SU-DHL-6 (cell line): ENCODE measurements around the gene ATP2B1.

Source experiments
- H2AFZ ChIP-seq: fragments of 200-600 bp; sonication (generic); 2 replicates; pipeline ENCODE4 v1.6.1; 2014; ENCODE audit warnings: low read depth, mild to moderate bottlenecking, moderate library complexity, mixed read lengths, antibody characterized with exemption, low read length; ENCODE audit not compliant: severe bottlenecking
- H3F3A ChIP-seq: fragments of 200-600 bp; shearing (Covaris generic); 2 replicates; pipeline ENCODE4 v1.6.0; 2016; ENCODE audit warnings: antibody characterized with exemption, mild to moderate bottlenecking; ENCODE audit not compliant: insufficient read depth
- H3K27ac ChIP-seq: fragments of 200-600 bp; sonication (generic); 2 replicates; pipeline ENCODE4 v1.5.1; 2016; ENCODE audit warnings: low read depth, mild to moderate bottlenecking, low read length, moderate library complexity, mixed read lengths
- H3K27me3 ChIP-seq: fragments of 200-600 bp; sonication (generic), shearing (Covaris generic); 2 replicates; pipeline ENCODE4 v1.6.0; 2014; ENCODE audit warnings: mild to moderate bottlenecking, low read length
- H3K36me3 ChIP-seq: fragments of 200-600 bp; sonication (generic); 2 replicates; pipeline ENCODE4 v1.6.1; 2014; ENCODE audit warnings: mild to moderate bottlenecking, low read length, mixed read lengths
- H3K4me2 ChIP-seq: fragments of 300-600, 200-600 bp; shearing (Covaris generic), sonication (generic); 2 replicates; pipeline ENCODE4 v1.6.0; 2014; ENCODE audit warnings: low read length, low read depth, mild to moderate bottlenecking; ENCODE audit not compliant: poor library complexity, severe bottlenecking
- H3K4me3 ChIP-seq: fragments of 200-600 bp; sonication (generic); 2 replicates; pipeline ENCODE4 v1.5.1; 2014; ENCODE audit warnings: antibody characterized with exemption, low read length, mild to moderate bottlenecking, mixed read lengths; ENCODE audit not compliant: insufficient read depth, poor library complexity, severe bottlenecking
- H3K79me2 ChIP-seq: fragments of 200-600 bp; sonication (generic); 2 replicates; pipeline ENCODE4 v1.6.1; 2014; ENCODE audit warnings: mild to moderate bottlenecking, low read length, moderate library complexity; ENCODE audit not compliant: insufficient read depth
- H3K9ac ChIP-seq: fragments of 200-600 bp; sonication (generic); 2 replicates; pipeline ENCODE4 v1.7.0; 2014; ENCODE audit warnings: mild to moderate bottlenecking, low read length
- H3K9me2 ChIP-seq: fragments of 200-600 bp; sonication (generic); replicated peaks from 2 replicates; pipeline ENCODE4 v1.6.1; 2014; ENCODE audit warnings: low read length; ENCODE audit not compliant: insufficient read depth
- H3K9me3 ChIP-seq: fragments of 200-600 bp; sonication (generic); 2 replicates; pipeline ENCODE4 v1.6.1; 2014; ENCODE audit warnings: low read length, mixed read lengths; ENCODE audit not compliant: insufficient read depth
- H4K20me1 ChIP-seq: fragments of 200-600 bp; sonication (generic); 2 replicates; pipeline ENCODE4 v1.6.1; 2014; ENCODE audit warnings: low read depth, mild to moderate bottlenecking, antibody characterized with exemption, low read length, moderate library complexity, mixed read lengths
- CTCF ChIP-seq: fragments of 200-600 bp; sonication (generic); IDR thresholded peaks from one replicate; pipeline ENCODE4 v1.5.1; 2017; ENCODE audit warnings: antibody characterized with exemption, mild to moderate bottlenecking, low read length, moderate library complexity; ENCODE audit not compliant: insufficient read depth, poor library complexity, severe bottlenecking
- EZH2phosphoT487 ChIP-seq: fragments of 200-600 bp; sonication (generic), shearing (Covaris generic); conservative IDR thresholded peaks from 2 replicates; pipeline ENCODE4 v1.6.1; 2018; ENCODE audit warnings: mild to moderate bottlenecking, antibody characterized with exemption, low read length, moderate library complexity, mixed read lengths

The ATP2B1 gene

GRCh38 chr12:89657066-89657465 lies 51.6 kb downstream of the ATP2B1 start:
- no peak for TF ChIP-seq EZH2phosphoT487
- TF ChIP-seq CTCF = no peak
- Histone ChIP-seq H3K9ac (no peak overlapping the region), H3K36me3 (peaks cover 17% of the 10 kb centered on the region; the same call in 1 of the 2 replicates), H3K27me3 (no peaks in the 10 kb centered on the region), H3K79me2 (peaks cover 96% of the 10 kb centered on the region), H4K20me1 (peaks cover 18% of the 10 kb centered on the region), H3K4me3 (no peak overlapping the region), H3F3A (no peaks in the 10 kb centered on the region; the same call in 1 of the 2 replicates), H3K9me3 (no peaks in the 10 kb centered on the region), H3K4me2 (peak overlapping the region; percentile 6), H2AFZ (no peak overlapping the region), H3K27ac (no peak overlapping the region), H3K9me2 (no peaks in the 10 kb centered on the region)

DNA sequence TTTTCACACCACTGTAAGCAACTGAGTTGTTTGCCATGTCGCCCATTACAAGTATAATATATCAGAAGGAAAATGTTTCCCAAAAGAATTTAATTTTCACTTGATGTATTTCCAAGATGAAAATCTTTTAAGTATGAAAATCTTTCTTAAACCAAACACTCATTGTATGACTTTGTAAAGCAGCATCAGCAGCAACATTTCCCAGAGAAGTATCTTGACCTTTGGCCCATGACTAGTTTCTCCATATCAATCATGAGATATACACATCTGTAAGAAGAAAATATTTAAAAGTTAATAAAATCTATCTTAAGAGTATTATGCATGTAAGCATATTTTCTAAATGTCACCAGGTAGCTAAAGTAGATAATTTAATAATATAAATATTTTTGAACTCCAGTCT lies 52.8 kb downstream of the ATP2B1 start:
- Histone ChIP-seq H3F3A (no peaks in the 10 kb centered on the region), H3K36me3 (peaks cover 23% of the 10 kb centered on the region; the same call in 1 of the 2 replicates), H3K9me2 (no peaks in the 10 kb centered on the region), H3K9ac (no peak overlapping the region), H3K79me2 (peaks cover 94% of the 10 kb centered on the region), H3K27me3 (no peaks in the 10 kb centered on the region), H4K20me1 (peaks cover 8% of the 10 kb centered on the region; the same call in 1 of the 2 replicates), H2AFZ (no peak overlapping the region), H3K9me3 (no peaks in the 10 kb centered on the region), H3K4me3 (no peak overlapping the region), H3K4me2 (no peak overlapping the region), H3K27ac (no peak overlapping the region)
- no peak for TF ChIP-seq CTCF
- no peak for TF ChIP-seq EZH2phosphoT487

- Histone ChIP-seq H3F3A (no peaks in the 10 kb centered on the region), H2AFZ (no peak overlapping the region), H3K9me3 (no peaks in the 10 kb centered on the region), H3K36me3 (peaks cover 23% of the 10 kb centered on the region; the same call in 1 of the 2 replicates), H3K4me3 (no peak overlapping the region), H3K9ac (no peak overlapping the region), H3K79me2 (peaks cover 92% of the 10 kb centered on the region), H3K27ac (no peak overlapping the region), H4K20me1 (no peaks in the 10 kb centered on the region), H3K27me3 (no peaks in the 10 kb centered on the region), H3K4me2 (no peak overlapping the region), H3K9me2 (no peaks in the 10 kb centered on the region)
- TF ChIP-seq EZH2phosphoT487 = no peak
- no peak for TF ChIP-seq CTCF
Measured at GRCh38 chr12:89651192-89651591, 57.4 kb downstream of the ATP2B1 start.
